ENCODE results near the gene IFRD2.

The IFRD2 gene

GRCh38 chr3:50294492-50295403, 2.5 kb upstream of the IFRD2 start:
- no peak for FAIRE-seq
- no peak for TF ChIP-seq CTCF (IDR thresholded peaks at IDR 0.05; ENCODE audit: insufficient read depth, missing control alignments)

GRCh38 chr3:50294089-50294488, 1.9 kb upstream of the IFRD2 start:
- FAIRE-seq (no peak), DNase-seq (ENCODE audit: insufficient read length, low spot score) (no peak)
- TF ChIP-seq CTCF (IDR thresholded peaks at IDR 0.05; ENCODE audit: insufficient read depth, missing control alignments), result no peak

More at GRCh38 chr3:50294492-50295403, 2.5 kb upstream of the IFRD2 start:
- DNase-seq (ENCODE audit: insufficient read length, low spot score), result no peak

- no peak for TF ChIP-seq CTCF (IDR thresholded peaks at IDR 0.05; ENCODE audit: insufficient read depth, missing control alignments)
- FAIRE-seq (no peak), DNase-seq (ENCODE audit: insufficient read length, low spot score) (no peak)
Measured at GRCh38 chr3:50293079-50293801, 1.0 kb upstream of the IFRD2 start.

- TF ChIP-seq CTCF (IDR thresholded peaks at IDR 0.05; ENCODE audit: insufficient read depth, missing control alignments), result no peak
- FAIRE-seq (no peak), DNase-seq (ENCODE audit: insufficient read length, low spot score) (no peak)
Measured at GRCh38 chr3:50290161-50290641, 2.0 kb downstream of the IFRD2 start.

- DNase-seq (ENCODE audit: insufficient read length, low spot score) (no peak), FAIRE-seq (no peak)
- no peak for TF ChIP-seq CTCF (IDR thresholded peaks at IDR 0.05; ENCODE audit: insufficient read depth, missing control alignments)
Measured at GRCh38 chr3:50289130-50289529, 3.1 kb downstream of the IFRD2 start.

GRCh38 chr3:50288387-50289007, 3.7 kb downstream of the IFRD2 start:
- FAIRE-seq (no peak), DNase-seq (ENCODE audit: insufficient read length, low spot score) (no peak)
- TF ChIP-seq CTCF (IDR thresholded peaks at IDR 0.05; ENCODE audit: insufficient read depth, missing control alignments), result no peak
